NCI-H2081 treated with DMSO at 0.1 percent for 48 hours (cell line): ENCODE measurements around the gene ETNK1.
"Not testable (repeated sequence)": the region's sequence is repeated elsewhere in the genome, so short reads cannot be mapped to it uniquely, and the experiment has no call there.

Experiments used
- DNase-seq: peaks from one replicate; lab custom pipeline; 2025; lab: John Stamatoyannopoulos, UW

The ETNK1 gene, protein sequence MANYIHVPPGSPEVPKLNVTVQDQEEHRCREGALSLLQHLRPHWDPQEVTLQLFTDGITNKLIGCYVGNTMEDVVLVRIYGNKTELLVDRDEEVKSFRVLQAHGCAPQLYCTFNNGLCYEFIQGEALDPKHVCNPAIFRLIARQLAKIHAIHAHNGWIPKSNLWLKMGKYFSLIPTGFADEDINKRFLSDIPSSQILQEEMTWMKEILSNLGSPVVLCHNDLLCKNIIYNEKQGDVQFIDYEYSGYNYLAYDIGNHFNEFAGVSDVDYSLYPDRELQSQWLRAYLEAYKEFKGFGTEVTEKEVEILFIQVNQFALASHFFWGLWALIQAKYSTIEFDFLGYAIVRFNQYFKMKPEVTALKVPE

DNA sequence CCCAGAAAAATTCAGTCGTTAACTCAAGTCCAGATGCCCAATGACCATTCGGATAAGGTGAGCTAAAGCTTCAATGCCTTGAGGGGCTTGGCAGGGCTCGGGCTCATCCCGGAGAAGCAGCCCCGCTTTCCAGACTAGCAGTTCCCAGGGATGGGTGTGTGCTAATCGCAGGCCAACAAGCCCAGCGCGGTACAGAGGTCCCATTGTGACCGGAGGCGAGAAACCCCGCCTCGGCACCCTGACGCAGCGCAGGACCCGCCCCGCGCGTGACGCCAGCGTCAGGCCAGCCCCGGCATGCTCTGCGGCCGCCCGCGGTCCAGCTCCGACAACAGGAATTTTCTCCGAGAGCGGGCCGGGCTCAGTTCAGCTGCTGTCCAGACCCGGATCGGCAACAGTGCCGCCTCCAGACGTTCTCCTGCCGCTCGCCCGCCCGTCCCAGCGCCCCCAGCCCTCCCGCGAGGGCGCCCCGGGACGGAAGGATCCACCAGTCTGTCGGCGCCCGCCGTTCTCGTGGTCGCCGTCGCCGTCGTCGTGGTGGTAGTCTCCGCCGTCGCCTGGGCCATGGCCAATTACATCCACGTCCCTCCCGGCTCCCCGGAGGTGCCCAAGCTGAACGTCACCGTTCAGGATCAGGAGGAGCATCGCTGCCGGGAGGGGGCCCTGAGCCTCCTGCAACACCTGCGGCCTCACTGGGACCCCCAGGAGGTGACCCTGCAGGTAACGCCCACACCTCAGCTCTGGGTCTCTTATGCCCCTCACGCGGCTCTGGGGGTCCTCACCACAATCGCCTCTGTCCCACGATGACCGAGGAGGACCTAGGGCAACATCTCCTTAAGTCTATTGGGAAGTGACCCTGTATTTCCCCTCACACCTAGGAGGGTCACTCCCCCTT is at the start of gene ETNK1:
ETNK1 (plus strand) TSS at position 302 of the 892 bp plus-strand sequence; CDS start at position 562, 260 bp downstream.
- peak; percentile 55 for DNase-seq

DNA sequence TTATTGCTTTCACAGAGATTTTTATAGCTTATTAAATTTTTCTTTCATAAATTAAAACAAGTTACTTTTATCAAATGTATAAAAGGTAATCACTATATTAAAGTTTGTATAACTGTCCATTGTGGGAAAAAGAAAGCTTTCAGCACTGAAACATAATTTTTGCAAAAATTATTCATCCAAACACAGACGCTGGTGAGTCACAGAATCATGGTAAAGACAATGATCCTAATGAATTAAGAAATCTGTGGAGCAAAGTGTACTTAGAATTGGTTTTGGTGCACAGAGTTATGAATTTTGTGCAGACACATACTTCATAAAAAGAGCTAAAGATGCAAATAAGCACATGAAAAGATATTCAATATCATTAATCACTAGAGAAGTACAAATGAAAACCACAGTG is 48.9 kb upstream of the ETNK1 start:
- DNase-seq, result no peak

DNA sequence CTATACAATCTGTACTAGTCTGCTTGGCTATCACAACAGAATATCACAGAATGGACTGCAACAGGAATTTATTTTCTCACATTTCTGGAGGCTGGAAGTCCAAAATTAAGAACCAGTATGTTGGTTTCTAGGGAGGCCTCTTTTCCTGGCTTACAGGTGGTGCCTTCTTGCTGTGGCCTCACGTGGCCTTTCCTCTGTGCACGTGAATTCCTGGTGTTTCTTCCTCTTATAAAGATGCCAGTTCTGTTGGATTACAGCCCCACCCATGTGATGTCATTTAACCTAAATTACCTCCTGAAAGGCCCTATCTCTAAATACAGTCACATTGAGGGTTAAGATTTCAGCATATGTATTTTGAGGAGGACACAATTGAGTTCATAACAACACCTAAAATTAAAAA is 48.5 kb upstream of the ETNK1 start:
- no peak for DNase-seq

DNA sequence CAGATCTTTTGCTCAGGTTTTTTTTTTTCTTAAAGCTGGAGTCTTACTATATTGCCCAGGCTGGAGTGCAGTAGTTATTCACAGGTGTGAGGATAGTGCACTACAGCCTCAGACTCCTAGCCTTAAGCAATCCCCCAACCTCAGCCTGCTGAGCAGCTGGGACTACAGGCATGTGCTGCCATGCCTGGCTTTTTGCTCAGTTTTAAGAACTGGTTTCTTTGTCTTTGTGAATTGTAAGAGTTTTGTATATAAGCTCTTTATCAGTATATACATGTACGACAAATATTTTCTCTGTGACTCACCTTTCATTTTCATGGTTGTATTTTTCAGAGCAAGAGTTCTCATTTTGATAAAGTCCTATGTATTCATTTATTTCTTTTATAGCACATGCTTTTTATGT is 47.3 kb upstream of the ETNK1 start:
- DNase-seq, result no peak

DNA sequence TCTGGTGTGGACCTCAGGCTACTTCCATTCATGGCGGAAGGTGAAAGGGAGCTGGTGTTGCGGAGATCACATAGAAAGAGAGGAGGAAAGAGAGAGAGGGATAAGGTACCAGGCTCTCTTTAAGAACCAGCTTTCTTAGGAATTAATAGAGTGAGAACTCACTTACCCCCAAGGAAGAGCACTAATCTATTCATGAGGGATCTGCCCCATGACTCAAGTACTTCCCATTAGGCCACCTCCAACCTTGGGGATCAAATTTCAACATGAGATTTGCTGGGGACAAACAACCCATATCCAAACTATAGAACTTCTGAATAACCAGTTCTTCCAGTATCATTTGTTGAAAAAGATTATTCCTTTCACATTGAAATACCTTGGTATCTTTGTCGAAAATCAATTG is 46.6 kb upstream of the ETNK1 start:
- no peak for DNase-seq

DNA sequence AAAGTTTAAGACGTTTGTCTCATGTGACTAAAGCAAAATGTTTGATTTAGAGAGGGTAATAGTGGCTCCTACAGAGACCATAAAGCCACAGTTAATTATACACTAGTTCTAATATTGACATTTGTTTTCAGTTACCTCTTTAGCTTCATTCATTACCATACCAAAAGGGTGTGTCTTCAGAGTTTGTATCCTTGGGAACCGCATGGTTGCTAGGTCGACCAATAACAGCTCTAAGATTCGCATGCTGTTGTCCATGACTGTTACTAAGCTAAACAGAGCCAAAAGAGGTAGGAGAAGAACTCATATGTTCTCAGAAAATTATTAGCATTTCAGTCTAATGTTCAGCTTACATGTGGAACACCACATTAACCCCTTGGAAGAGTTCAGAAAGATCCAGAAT is 36.2 kb upstream of the ETNK1 start:
- DNase-seq, result peak; percentile 92

DNA sequence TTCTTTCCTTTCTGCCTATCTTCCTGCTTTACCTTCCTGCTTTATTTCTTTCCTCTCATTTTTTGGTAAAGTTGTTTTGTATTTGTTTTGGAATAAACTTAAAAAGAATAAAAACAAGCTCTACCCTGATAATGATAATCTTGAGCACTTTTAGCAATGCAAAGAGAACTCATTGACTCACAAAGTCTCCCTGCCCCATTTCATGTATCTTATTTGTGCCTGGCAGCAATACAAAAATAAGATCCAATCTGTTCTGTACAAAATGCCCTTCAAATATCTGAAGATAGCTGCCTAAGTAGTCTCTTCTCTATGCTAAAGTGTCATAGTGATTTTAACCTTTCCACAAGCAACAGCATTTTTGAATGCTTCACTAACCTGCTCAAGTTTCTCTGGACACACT is 31.1 kb upstream of the ETNK1 start:
- DNase-seq, result no peak

DNA sequence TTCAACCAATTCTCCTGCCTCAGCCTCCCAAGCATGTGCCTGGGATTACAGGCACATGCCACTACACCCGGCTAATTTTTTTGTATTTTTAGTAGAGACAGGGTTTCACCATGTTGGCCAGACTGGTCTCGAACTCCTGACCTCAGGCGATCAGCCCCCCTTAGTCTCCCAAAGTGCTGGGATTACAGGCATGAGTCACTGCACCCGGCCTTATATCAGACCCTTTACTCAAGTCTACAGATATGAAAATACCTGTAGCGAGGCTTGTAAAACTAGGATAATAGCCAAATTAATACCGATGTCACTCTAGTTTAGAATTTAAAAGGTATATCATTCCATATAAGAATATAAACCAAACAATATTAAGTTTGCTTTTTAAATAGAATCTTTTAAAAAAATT is 27.4 kb upstream of the ETNK1 start:
- DNase-seq, result not testable (repeated sequence)

DNA sequence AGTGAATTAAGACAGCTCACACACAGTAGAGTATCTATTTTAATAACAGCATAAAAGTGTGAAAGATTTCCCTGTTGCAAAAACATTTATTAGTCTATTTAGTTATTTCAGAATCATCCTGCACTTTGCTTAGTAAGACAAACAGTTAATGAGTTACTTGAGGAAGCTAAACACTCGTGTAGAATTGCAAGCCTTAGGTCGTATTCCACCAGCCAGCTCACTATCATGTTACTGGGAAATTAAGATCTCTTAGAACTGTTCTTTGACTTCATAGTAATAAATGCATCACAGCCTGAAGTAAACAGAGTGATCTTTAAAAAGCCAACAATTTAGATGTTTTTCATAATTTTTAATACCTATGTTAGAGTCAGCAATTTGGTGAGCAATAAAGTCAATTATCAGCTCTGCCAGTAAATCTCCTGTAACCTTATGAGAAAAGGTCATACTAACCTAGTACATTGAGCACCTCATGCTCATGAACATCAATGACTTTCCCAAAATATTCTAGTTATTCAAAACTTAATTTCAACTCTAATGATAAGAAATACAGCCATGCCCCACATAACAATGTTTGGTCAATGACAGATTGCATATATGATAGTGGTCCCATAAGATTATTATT is 26.7 kb upstream of the ETNK1 start:
- DNase-seq, result no peak

DNA sequence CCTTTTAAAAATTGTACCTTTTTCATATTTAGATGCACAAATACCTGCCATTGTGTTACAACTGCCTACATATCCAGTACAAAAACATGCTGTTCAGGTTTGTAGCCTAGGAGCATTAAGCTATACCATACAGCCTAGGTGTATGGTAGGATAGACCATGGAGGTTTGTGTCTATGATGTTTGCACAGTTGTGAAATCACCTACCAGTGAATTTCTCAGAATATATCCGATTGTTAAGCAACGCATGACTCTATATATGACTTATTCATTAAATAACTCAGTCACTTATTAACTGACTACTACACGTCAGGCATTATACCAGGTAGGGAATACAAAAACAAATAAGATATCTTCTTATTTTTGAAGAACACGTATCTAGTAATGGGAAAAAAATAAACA is 26.2 kb upstream of the ETNK1 start:
- no peak for DNase-seq

DNA sequence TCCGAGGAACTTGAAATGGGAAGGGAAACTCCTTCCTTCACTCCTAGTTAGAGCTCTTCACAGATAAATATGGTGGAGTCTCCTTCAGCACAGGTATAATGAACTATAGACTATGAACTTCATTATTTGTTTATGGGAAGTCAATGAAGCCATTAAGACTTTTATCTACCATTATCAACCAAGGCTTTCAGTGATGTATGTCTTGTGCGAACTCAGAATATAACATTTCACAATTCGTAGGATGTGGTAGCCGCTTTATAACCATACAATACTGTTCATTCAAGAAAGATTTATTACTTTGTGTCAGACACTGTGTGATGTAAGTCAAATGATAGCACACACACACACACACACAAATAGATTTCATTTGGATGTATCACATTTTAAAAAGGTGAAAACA is 24.8 kb upstream of the ETNK1 start:
- DNase-seq, result no peak

DNA sequence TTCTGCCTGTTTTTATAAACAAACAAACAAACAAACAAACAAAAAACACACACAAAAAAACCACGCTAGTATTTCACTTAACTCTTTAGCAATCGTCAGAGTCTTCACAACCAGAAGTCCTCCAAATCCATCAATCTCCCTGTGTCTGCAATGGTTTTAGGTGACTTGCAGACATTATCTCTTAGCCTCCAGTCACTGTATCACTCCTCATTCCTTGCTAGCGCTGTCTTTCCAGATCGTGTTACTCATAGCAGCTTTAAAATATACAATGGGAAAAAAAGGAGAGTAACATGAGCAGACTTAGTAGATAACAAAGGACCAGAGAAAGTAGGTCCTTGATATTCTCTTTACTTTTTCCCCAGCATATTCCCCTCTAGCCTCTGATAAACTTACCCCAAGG is 15.5 kb upstream of the ETNK1 start:
- no peak for DNase-seq

DNA sequence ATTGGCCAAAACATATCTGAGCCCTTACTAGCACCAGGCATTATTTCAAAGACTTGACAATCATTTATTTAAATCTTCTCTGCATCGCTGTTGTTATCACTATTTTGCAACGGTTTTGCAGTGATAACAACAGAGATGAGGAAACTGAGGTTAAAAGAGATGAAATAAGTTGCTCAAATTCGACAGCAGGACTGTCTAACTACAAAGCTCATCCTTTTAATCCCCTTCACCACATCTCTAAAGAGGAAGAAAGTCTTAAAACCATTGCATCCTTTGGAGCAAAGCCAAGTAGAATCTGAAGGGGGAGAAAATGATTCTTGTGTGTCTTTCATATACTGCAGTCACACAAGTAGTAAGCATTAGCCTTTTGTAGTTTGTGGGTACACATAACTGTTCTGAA is 14.8 kb upstream of the ETNK1 start:
- no peak for DNase-seq

DNA sequence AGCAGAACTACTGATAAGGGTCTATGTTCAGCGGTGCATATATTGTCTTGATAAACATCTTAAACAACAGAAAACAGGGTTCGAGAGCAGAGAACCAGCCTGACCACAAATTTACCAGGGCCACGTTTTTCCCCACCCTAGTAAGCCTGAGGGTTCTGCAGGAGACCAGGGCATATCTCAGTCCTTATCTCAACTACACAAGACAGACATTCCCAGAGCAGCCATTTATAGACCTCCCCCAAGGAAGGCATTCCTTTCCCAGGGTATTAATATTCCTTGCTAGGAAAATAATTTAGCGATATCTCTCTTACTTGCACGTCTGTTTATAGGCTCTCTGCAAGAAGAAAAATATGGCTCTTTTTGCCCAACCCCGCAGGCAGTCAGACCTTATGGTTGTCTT is 12.1 kb upstream of the ETNK1 start:
- DNase-seq, result not testable (repeated sequence)

DNA sequence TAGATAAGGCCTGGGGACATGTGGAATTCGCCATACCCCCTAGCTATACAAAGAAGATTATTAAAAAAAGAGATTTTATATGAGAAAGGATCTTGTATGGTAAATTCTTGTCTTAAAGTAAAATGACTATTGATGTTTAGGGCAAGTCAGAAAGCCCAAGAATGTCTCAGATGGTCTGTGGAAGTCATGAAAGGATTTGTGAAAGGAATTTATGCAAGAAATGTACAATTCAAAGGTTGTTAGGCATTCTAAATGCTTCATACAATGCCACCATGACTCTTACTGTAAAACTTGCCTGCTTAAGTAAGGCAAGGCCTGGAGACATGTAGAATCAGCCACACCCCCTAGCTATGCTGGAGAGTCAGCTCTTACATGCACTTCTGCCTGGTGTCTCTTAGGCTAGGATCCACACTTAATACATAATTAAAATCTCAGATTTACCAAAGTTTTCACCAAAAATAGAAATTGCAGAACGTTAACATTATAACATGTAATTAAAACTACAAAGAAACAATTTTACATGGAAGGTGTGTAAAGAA is 8.9 kb upstream of the ETNK1 start:
- no peak for DNase-seq

DNA sequence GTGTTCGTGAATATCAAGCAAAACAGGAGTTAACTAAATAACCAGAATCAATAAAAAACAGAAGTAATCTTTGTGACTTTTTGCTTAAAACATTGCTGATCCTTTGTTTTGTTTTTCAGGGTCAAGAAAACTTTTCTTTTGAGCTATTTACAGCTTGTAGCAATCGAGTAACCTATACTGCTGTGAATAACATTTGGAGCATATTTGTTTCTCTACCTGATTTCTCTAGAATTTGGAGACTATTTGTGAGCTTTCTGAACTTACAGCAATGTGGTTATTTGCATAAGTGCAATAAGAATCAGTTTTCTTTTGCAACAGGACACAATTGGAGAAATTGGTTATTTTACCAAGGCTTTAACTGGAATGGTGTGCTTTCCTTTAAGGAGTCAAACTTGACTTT is 7.3 kb upstream of the ETNK1 start:
- DNase-seq, result no peak

DNA sequence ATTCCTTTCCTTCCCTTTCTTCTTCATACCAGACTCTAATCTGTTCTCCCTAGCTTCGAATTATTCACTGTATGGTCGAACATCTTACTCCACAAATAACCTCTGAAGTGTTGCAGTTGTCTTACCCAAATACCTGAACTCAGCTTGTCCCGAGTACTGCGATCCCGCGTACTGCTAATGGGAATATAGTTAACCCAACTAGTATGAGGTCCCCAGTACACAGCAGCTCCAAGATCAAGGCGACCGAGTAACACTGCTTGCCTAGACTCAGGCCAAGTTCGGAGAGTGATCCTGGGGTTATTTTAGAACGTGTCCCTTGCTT is 462 bp upstream of the ETNK1 start:
- DNase-seq, result no peak

DNA sequence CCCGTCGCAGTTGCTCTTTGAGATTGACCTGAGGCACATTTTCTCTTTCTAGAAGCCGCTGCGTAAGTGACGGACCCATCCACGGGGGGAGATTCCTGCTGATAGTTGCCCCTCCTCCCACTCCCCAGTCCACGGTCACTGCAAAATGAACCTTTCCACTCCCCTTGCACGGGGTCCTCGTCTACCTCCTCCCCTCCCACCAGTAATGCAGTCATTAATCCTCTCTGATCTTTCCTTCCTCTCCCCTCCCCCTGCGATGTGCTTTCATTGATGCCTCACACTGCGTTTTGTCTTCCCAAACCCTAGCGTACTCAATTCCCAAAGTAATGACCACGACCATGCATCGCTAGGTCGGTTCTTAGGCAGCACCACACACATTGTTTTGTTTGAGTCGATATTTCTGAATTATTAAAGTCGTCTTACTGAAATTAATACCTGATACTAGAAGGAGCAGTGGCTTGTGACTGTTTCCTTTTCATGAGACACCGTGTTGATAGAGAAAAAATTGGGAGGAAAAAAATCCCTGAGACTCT is 857 bp downstream of the ETNK1 start:
- DNase-seq, result no peak

DNA sequence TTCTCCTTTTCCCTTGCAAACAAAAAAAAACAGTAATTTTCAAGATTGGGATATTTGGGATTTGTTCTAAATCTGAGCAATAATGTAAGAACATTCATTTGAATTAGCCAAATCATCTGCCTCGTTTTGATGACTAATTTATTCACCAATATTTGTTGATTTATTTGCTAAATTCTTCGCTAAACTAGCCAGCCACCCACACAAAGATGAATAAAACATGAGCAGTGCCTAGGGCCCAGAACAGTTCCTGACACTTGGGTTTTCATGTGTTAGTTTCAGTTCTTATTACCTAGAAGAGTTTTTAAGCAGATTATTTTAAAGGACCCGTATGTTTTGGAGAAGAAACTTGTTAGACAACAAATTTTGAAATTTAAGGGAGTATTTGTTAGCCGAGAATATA is 1.4 kb downstream of the ETNK1 start:
- DNase-seq, result no peak

DNA sequence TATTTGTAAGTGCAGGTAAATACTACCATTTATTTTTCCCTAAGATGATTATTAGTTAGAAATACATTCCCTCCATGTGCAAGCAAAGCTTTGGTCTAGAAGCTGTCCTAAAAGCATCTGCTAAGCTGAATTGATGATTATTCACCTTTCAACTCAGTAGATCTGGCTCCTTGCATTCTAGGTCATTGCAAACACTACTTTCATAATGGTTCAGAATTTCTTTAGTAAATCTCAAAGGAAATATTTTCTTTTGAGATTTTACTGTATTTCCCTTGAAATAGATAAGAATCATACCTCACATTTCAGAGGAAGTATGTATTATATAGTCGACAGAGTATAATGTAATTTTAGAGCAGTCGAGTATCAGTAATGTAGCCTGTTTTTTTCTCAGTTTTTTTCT is 2.4 kb downstream of the ETNK1 start:
- no peak for DNase-seq

DNA sequence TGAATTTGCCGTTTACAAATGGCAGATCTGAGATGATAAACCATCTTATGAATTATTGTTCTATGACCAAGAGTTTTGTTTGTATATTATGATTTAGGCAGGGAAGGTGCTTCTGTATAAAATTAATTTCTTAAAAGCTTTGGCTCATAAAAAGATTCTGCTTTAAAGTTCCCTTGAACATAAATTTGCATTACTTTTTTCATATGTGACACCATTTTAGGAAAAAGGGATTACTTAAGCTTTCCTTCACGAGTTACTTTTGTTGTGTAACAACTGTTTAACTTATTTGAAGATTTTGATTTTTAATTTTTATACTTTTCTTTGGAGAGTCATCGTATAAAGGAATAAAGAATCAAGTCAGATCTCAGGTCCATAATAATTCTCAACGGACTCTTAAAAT is 3.3 kb downstream of the ETNK1 start:
- no peak for DNase-seq

DNA sequence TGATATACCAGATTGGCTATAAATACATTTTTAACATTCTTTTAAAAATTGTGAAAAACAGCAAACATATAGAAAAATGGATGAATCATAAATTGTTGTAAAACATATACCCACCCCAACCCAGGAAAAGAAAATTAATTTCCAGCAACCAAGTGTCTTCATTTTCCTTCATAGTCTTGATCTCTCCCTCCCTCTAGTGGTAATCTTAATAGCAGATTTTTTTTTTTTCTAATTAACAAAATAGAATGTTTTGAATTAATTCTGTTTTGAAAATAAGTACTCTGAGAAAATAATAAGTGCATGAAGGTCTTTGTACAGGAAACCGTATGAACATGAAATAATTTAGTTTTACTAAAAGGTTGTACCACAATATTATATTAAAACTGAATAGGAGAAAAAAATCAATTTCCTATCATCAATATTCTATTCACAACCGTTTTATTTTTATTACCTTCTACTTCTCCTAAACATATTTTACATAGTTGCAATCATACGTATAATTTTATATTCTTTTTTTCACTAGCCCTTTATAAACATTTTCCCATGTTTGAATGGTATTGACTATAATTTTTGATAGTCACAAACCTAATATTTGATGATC is 7.0 kb downstream of the ETNK1 start:
- DNase-seq, result no peak
